ENCODE results near the gene CEP44. TPM values are rescaled to one million over a fixed set of nuclear protein-coding genes. Genes with fewer than 3 reads are reported as not detected.
A peak's percentile ranks its signal among the peaks of the same experiment; 100 is the strongest.

CEP44 gene
- polyA plus RNA-seq, 1 donor from 2014 or later = 19.3 TPM

GRCh38 chr4:174281901-174282300 lies 1.8 kb upstream of the CEP44 start:
- no peak overlapping the region for H3K9ac ChIP-seq (ENCODE audit: low read length)
- H3K27me3 ChIP-seq (ENCODE audit: insufficient read depth, low read depth, low read length) = no peaks in the 10 kb centered on the region
- H3K4me3 ChIP-seq (ENCODE audit: low read length) = peak overlapping the region; percentile 80

GRCh38 chr4:174282836-174283506 lies 740 bp upstream of the CEP44 start:
- H3K36me3 ChIP-seq (ENCODE audit: insufficient read depth, low read length) = no peaks in the 10 kb centered on the region
- peak overlapping the region; percentile 82 for H3K4me2 ChIP-seq (ENCODE audit: low read length)
- no peaks in the 10 kb centered on the region for H3K9me3 ChIP-seq (ENCODE audit: low read length)
- peak overlapping the region; percentile 100 for H2AFZ ChIP-seq (ENCODE audit: low read depth, low read length)
- no peaks in the 10 kb centered on the region for H3K27me3 ChIP-seq (ENCODE audit: insufficient read depth, low read depth, low read length)
- H3K9ac ChIP-seq (ENCODE audit: low read length) = peak overlapping the region; percentile 96
- no peaks in the 10 kb centered on the region for H3K9me2 ChIP-seq (ENCODE audit: insufficient read depth, low read length)
- peaks cover 61% of the 10 kb centered on the region for H3K79me2 ChIP-seq (replicated peaks; ENCODE audit: insufficient read depth, low read length)
- H3K4me3 ChIP-seq (ENCODE audit: low read length) = peak overlapping the region; percentile 80
- no peaks in the 10 kb centered on the region for H4K20me1 ChIP-seq (ENCODE audit: insufficient read depth)
- H3F3A ChIP-seq (ENCODE audit: insufficient read depth, low read length, poor library complexity, severe bottlenecking) = no peaks in the 10 kb centered on the region
- H3K27ac ChIP-seq (ENCODE audit: low read length) = peak overlapping the region; percentile 99
- TF ChIP-seq TAF1 (IDR thresholded peaks at IDR 0.05; ENCODE audit: low read depth) (no peak), CTCF (IDR thresholded peaks at IDR 0.05; ENCODE audit: poor library complexity, severe bottlenecking) (no peak), RAD21 (conservative IDR thresholded peaks at IDR 0.05) (no peak), SMC3 (conservative IDR thresholded peaks at IDR 0.05; ENCODE audit: poor library complexity) (no peak), MXI1 (conservative IDR thresholded peaks at IDR 0.05; ENCODE audit: poor library complexity, severe bottlenecking) (no peak)

More at GRCh38 chr4:174281901-174282300, 1.8 kb upstream of the CEP44 start:
- Histone ChIP-seq H3K4me2 (ENCODE audit: low read length) (peak overlapping the region; percentile 82), H4K20me1 (ENCODE audit: insufficient read depth) (no peaks in the 10 kb centered on the region), H3F3A (ENCODE audit: insufficient read depth, low read length, poor library complexity, severe bottlenecking) (no peaks in the 10 kb centered on the region), H3K9me2 (ENCODE audit: insufficient read depth, low read length) (no peaks in the 10 kb centered on the region), H3K36me3 (ENCODE audit: insufficient read depth, low read length) (no peaks in the 10 kb centered on the region), H3K27ac (ENCODE audit: low read length) (no peak overlapping the region), H3K79me2 (replicated peaks; ENCODE audit: insufficient read depth, low read length) (peaks cover 61% of the 10 kb centered on the region), H2AFZ (ENCODE audit: low read depth, low read length) (no peak overlapping the region), H3K9me3 (ENCODE audit: low read length) (no peaks in the 10 kb centered on the region)
- no peak for TF ChIP-seq EZH2 (IDR thresholded peaks at IDR 0.05; ENCODE audit: borderline replicate concordance, insufficient read depth, low read length, poor library complexity, severe bottlenecking)
- TF ChIP-seq EP300 (conservative IDR thresholded peaks at IDR 0.05; ENCODE audit: poor library complexity, severe bottlenecking) = no peak
- TF ChIP-seq SMC3 (conservative IDR thresholded peaks at IDR 0.05; ENCODE audit: poor library complexity) = no peak
- TF ChIP-seq MXI1 (conservative IDR thresholded peaks at IDR 0.05; ENCODE audit: poor library complexity, severe bottlenecking) = no peak
- no peak for TF ChIP-seq POLR2AphosphoS5 (IDR thresholded peaks at IDR 0.05)
- no peak for TF ChIP-seq REST (IDR thresholded peaks at IDR 0.05; ENCODE audit: borderline replicate concordance)
- no peak for TF ChIP-seq TAF1 (IDR thresholded peaks at IDR 0.05; ENCODE audit: low read depth)
- TF ChIP-seq RAD21 (conservative IDR thresholded peaks at IDR 0.05) = no peak
- TF ChIP-seq CTCF (IDR thresholded peaks at IDR 0.05; ENCODE audit: poor library complexity, severe bottlenecking) = no peak

Measured in neural cell (in vitro differentiated cells).